HEK293 (cell line): ENCODE data around the gene POU2AF3.

Source experiments
- CTCF ChIA-PET: fragments of 350-600 bp; formaldehyde crosslinking; extraction: SDS; loops from one replicate; lab custom pipeline; 2021; ENCODE audit warnings: antibody characterized with exemption; lab: Yijun Ruan, JAX
- POLR2A ChIA-PET: fragments of 300-600 bp; formaldehyde crosslinking; extraction: SDS; loops from one replicate; lab custom pipeline; 2020; ENCODE audit warnings: antibody characterized with exemption, inconsistent platforms; lab: Yijun Ruan, JAX
- H3K27ac ChIP-seq: fragments of 200-500 bp; sonication (Bioruptor generic); 2 replicates; pipeline ENCODE4 v1.5.1; 2014; ENCODE audit warnings: low read depth, low read length, control low read depth, inconsistent platforms; ENCODE audit errors: extremely low read depth
- H3K36me3 ChIP-seq, 2 experiments: fragments of 200-500 bp in 1 of 2; sonication (Bioruptor generic) in 1 of 2; 1 replicate in 1 of 2; 2 replicates in 1 of 2; pipeline ENCODE4 v1.5.1; 2014 to 2017; ENCODE audit warnings: inconsistent platforms in 2 of 2, low read length in 2 of 2; ENCODE audit not compliant: control insufficient read depth in 2 of 2, insufficient read depth in 1 of 2
- H3K4me1 ChIP-seq: fragments of 200-500 bp; sonication (Bioruptor generic); 2 replicates; pipeline ENCODE4 v1.5.1; 2014; ENCODE audit warnings: mild to moderate bottlenecking, low read length, inconsistent platforms; ENCODE audit not compliant: control insufficient read depth, insufficient read depth
- H3K4me3 ChIP-seq: 2 replicates; pipeline ENCODE4 v1.5.1; 2011; ENCODE audit warnings: low read depth, mild to moderate bottlenecking, control low read depth, low read length, moderate library complexity
- H3K9me3 ChIP-seq: fragments of 200-500 bp; sonication (Bioruptor generic); 2 replicates; pipeline ENCODE4 v1.5.1; 2014; ENCODE audit warnings: low read depth, low read length, inconsistent platforms; ENCODE audit not compliant: control insufficient read depth, insufficient read depth
- BCL11A ChIP-seq: fragments of 450-650 bp; formaldehyde crosslinking; IDR thresholded peaks from 2 replicates; pipeline ENCODE4 v1.5.1; 2016; ENCODE audit warnings: low read depth, missing biosample characterization, missing genetic modification characterization
- GLIS1 ChIP-seq: fragments of 450-650 bp; formaldehyde crosslinking; IDR thresholded peaks from 2 replicates; pipeline ENCODE4 v1.5.1; 2016; ENCODE audit warnings: missing biosample characterization, missing genetic modification characterization
- KLF16 ChIP-seq: fragments of 450-650 bp; formaldehyde crosslinking; IDR thresholded peaks from 2 replicates; pipeline ENCODE4 v1.5.1; 2017; ENCODE audit warnings: missing biosample characterization, missing genetic modification characterization
- KLF8 ChIP-seq: fragments of 450-650 bp; formaldehyde crosslinking; IDR thresholded peaks from 2 replicates; pipeline ENCODE4 v1.5.1; 2016; ENCODE audit warnings: missing biosample characterization, missing genetic modification characterization
- OSR2 ChIP-seq: fragments of 450-650 bp; formaldehyde crosslinking; IDR thresholded peaks from 2 replicates; pipeline ENCODE4 v1.5.1; 2016; ENCODE audit warnings: missing biosample characterization, missing genetic modification characterization
- PRDM2 ChIP-seq: fragments of 450-650 bp; formaldehyde crosslinking; IDR thresholded peaks from 2 replicates; pipeline ENCODE4 v1.5.1; 2016; ENCODE audit warnings: missing biosample characterization, missing genetic modification characterization, borderline replicate concordance
- SP2 ChIP-seq: fragments of 450-650 bp; formaldehyde crosslinking; IDR thresholded peaks from 2 replicates; pipeline ENCODE4 v1.5.1; 2016; ENCODE audit warnings: missing biosample characterization, missing genetic modification characterization
- TRIM28 ChIP-seq: IDR thresholded peaks from 2 replicates; pipeline ENCODE4 v1.6.1; 2011; ENCODE audit warnings: low read length, control low read depth, borderline replicate concordance
- ZBTB48 ChIP-seq: fragments of 450-650 bp; formaldehyde crosslinking; IDR thresholded peaks from 2 replicates; pipeline ENCODE4 v1.5.1; 2016; ENCODE audit warnings: missing biosample characterization, missing genetic modification characterization
- ZFHX2 ChIP-seq: fragments of 450-650 bp; formaldehyde crosslinking; conservative IDR thresholded peaks from 2 replicates; pipeline ENCODE4 v1.5.1; 2016; ENCODE audit warnings: missing biosample characterization, missing genetic modification characterization
- ZFP37 ChIP-seq: fragments of 450-650 bp; formaldehyde crosslinking; IDR thresholded peaks from 2 replicates; pipeline ENCODE4 v1.5.1; 2016; ENCODE audit warnings: missing biosample characterization, missing genetic modification characterization
- ZNF133 ChIP-seq: fragments of 450-650 bp; formaldehyde crosslinking; IDR thresholded peaks from 2 replicates; pipeline ENCODE4 v1.5.1; 2016; ENCODE audit warnings: missing biosample characterization, missing genetic modification characterization
- ZNF146 ChIP-seq: fragments of 450-650 bp; formaldehyde crosslinking; IDR thresholded peaks from 2 replicates; pipeline ENCODE4 v1.5.1; 2016; ENCODE audit warnings: missing biosample characterization, missing genetic modification characterization
- ZNF266 ChIP-seq: fragments of 450-650 bp; formaldehyde crosslinking; IDR thresholded peaks from 2 replicates; pipeline ENCODE4 v1.5.1; 2016; ENCODE audit warnings: missing biosample characterization, missing genetic modification characterization, low read depth
- ZNF335 ChIP-seq: fragments of 450-650 bp; formaldehyde crosslinking; conservative IDR thresholded peaks from 2 replicates; pipeline ENCODE4 v1.5.1; 2016; ENCODE audit warnings: missing biosample characterization, missing genetic modification characterization
- ZNF423 ChIP-seq: fragments of 450-650 bp; formaldehyde crosslinking; IDR thresholded peaks from 2 replicates; pipeline ENCODE4 v1.5.1; 2016; ENCODE audit warnings: missing biosample characterization, missing genetic modification characterization
- ZNF571 ChIP-seq: fragments of 450-650 bp; formaldehyde crosslinking; IDR thresholded peaks from 2 replicates; pipeline ENCODE4 v1.5.0; 2017; ENCODE audit warnings: missing biosample characterization, missing genetic modification characterization
- ZNF623 ChIP-seq: fragments of 450-650 bp; formaldehyde crosslinking; IDR thresholded peaks from 2 replicates; pipeline ENCODE4 v1.5.1; 2016; ENCODE audit warnings: missing biosample characterization, missing genetic modification characterization
- ZNF677 ChIP-seq: fragments of 450-650 bp; IDR thresholded peaks from 2 replicates; pipeline ENCODE4 v1.5.0; 2018; ENCODE audit warnings: missing biosample characterization, mild to moderate bottlenecking, missing genetic modification characterization, moderate library complexity
- ZNF777 ChIP-seq: fragments of 450-650 bp; formaldehyde crosslinking; IDR thresholded peaks from 2 replicates; pipeline ENCODE4 v1.5.1; 2017; ENCODE audit warnings: missing biosample characterization, missing genetic modification characterization, borderline replicate concordance
- ZSCAN16 ChIP-seq: fragments of 450-650 bp; formaldehyde crosslinking; IDR thresholded peaks from 2 replicates; pipeline ENCODE4 v1.5.1; 2016; ENCODE audit warnings: missing biosample characterization, missing genetic modification characterization

Gene POU2AF3

GRCh38 chr11:111325259-111325658, 26.9 kb downstream of the POU2AF3 start:
- no peaks in the 10 kb centered on the region for H3K36me3 ChIP-seq
- no peak for TF ChIP-seq ZFP37 (tag by site-specific recombination)
- TF ChIP-seq ZNF623 = no peak
- no peaks in the 10 kb centered on the region for H3K4me1 ChIP-seq
- H3K9me3 ChIP-seq = no peaks in the 10 kb centered on the region
- H3K27ac ChIP-seq = no peak overlapping the region
- ChIA-PET POLR2A (no interaction called here), CTCF (interaction anchor here (0.6 to 1.0 kb wide), 2 partner anchors 9 to 121 kb away, joined by 3 to 4 read pairs; no protein-coding TSS in a partner anchor)
- H3K4me3 ChIP-seq = no peak overlapping the region

GRCh38 chr11:111326824-111327223, 28.5 kb downstream of the POU2AF3 start:
- no peak for TF ChIP-seq ZNF146 (tag by site-specific recombination)
- no peak for TF ChIP-seq ZNF423 (tag by site-specific recombination)
- TF ChIP-seq PRDM2 (tag by site-specific recombination) = no peak
- TF ChIP-seq TRIM28 = no peak
- TF ChIP-seq KLF8 (tag by site-specific recombination) = no peak
- no peak for TF ChIP-seq ZNF777 (tag by site-specific recombination)
- no peak for TF ChIP-seq ZBTB48 (tag by site-specific recombination)
- TF ChIP-seq ZSCAN16 = no peak
- no peak for TF ChIP-seq BCL11A
- no peak for TF ChIP-seq ZNF677 (tag by site-specific recombination)
- no peak for TF ChIP-seq GLIS1 (tag by site-specific recombination)
- TF ChIP-seq ZNF266 = no peak
- TF ChIP-seq OSR2 (tag by site-specific recombination) = no peak
- no peak for TF ChIP-seq ZFHX2
- TF ChIP-seq SP2 = no peak
- TF ChIP-seq KLF16 = no peak
- TF ChIP-seq ZNF571 = no peak
- no peak for TF ChIP-seq ZNF335 (tag by site-specific recombination)
- TF ChIP-seq ZNF133 (tag by site-specific recombination) = no peak
- CTCF ChIA-PET = interaction anchor here (0.5 to 0.9 kb wide), 2 partner anchors 19 to 55 kb away, joined by 3 to 4 read pairs; no protein-coding TSS in a partner anchor
- no peaks in the 10 kb centered on the region for H3K9me3 ChIP-seq
- no peaks in the 10 kb centered on the region for H3K36me3 ChIP-seq
- POLR2A ChIA-PET = interaction anchor here (0.6 kb wide), 1 partner anchor 100 kb away, joined by 3 read pairs; no protein-coding TSS in a partner anchor
- H3K4me1 ChIP-seq = no peaks in the 10 kb centered on the region
- no peak overlapping the region for H3K4me3 ChIP-seq
- no peak overlapping the region for H3K27ac ChIP-seq
